Karpas-422 (cell line): ENCODE data around the gene PIP4K2C. TPM values are rescaled to one million over a fixed set of nuclear protein-coding genes. Genes with fewer than 3 reads are reported as not detected.

Experiments
- total RNA-seq: library from RNA; depleted of rRNA; stranded (reverse); fragments of >200 nt; shearing (Covaris generic); gene quantifications from 2 replicates; pipeline ENCODE4 v1.2.3, GENCODE V29; 2014; ENCODE audit warnings: low replicate concordance; rRNA removed

Gene PIP4K2C
- total RNA-seq, 1 experiment from 2014 or later: 23.9 TPM

Other genes with a start within 250 kb of the PIP4K2C start
- gene R3HDM2, start 160.1 kb upstream of the PIP4K2C start, total RNA-seq: 31.9 and 39.0 TPM in 2 replicates
- gene INHBC, start 156.4 kb upstream of the PIP4K2C start, total RNA-seq: 0.11 TPM in 1 of 2 replicates, not detected in the other
- gene INHBE, start 135.9 kb upstream of the PIP4K2C start, total RNA-seq: 14.3 and 17.9 TPM in 2 replicates
- 1.9 and 9.3 TPM in 2 replicates for gene GLI1, start 131.4 kb upstream of the PIP4K2C start, total RNA-seq
- 6.7 and 12.3 TPM in 2 replicates for gene ARHGAP9, start 111.3 kb upstream of the PIP4K2C start, total RNA-seq
- gene MARS1, start 103.1 kb upstream of the PIP4K2C start, total RNA-seq: 204 and 260 TPM in 2 replicates
- gene DDIT3, start 70.7 kb upstream of the PIP4K2C start, total RNA-seq: 54.3 and 73.3 TPM in 2 replicates
- gene MBD6, start 68.4 kb upstream of the PIP4K2C start, total RNA-seq: 23.5 and 32.4 TPM in 2 replicates
- gene DCTN2, start 44.0 kb upstream of the PIP4K2C start, total RNA-seq: 77.9 and 123 TPM in 2 replicates
- gene KIF5A, start 41.1 kb upstream of the PIP4K2C start, total RNA-seq: 21.5 and 24.0 TPM in 2 replicates
- 16.8 and 22.9 TPM in 2 replicates for gene DTX3, start 13.6 kb downstream of the PIP4K2C start, total RNA-seq
- gene ARHGEF25, start 20.2 kb downstream of the PIP4K2C start, total RNA-seq: 0.87 TPM in 1 of 2 replicates, not detected in the other
- 0.58 and 0.63 TPM in 2 replicates for gene B4GALNT1, start 42.0 kb downstream of the PIP4K2C start, total RNA-seq
- 72.6 and 120 TPM in 2 replicates for gene OS9, start 102.9 kb downstream of the PIP4K2C start, total RNA-seq
- gene AGAP2, start 147.6 kb downstream of the PIP4K2C start, total RNA-seq: 6.7 and 12.0 TPM in 2 replicates
- gene TSPAN31, start 153.8 kb downstream of the PIP4K2C start, total RNA-seq: 33.3 and 42.7 TPM in 2 replicates
- gene CDK4, start 161.1 kb downstream of the PIP4K2C start, total RNA-seq: 154 and 164 TPM in 2 replicates
- gene MARCHF9, start 163.9 kb downstream of the PIP4K2C start, total RNA-seq: 30.3 and 45.9 TPM in 2 replicates
- 0.86 and 3.5 TPM in 2 replicates for gene CYP27B1, start 175.9 kb downstream of the PIP4K2C start, total RNA-seq
- gene METTL1, start 180.9 kb downstream of the PIP4K2C start, total RNA-seq: 11.9 and 17.4 TPM in 2 replicates
- gene EEF1AKMT3, start 181.4 kb downstream of the PIP4K2C start, total RNA-seq: 4.1 and 5.5 TPM in 2 replicates
- 40.7 and 57.1 TPM in 2 replicates for gene TSFM, start 191.6 kb downstream of the PIP4K2C start, total RNA-seq
- gene AVIL, start 227.5 kb downstream of the PIP4K2C start, total RNA-seq: 1.7 TPM in 1 of 2 replicates, not detected in the other